ENCODE results near the gene BDKRB2. TPM values are rescaled to one million over a fixed set of nuclear protein-coding genes. Genes with fewer than 3 reads are reported as not detected.

The BDKRB2 gene
- total and polyA plus RNA-seq, 2 of the 8 experiments (the other 6 are each of a cell fraction or from before 2014, with no cell fraction given), result 0.13 to 0.21 TPM

GRCh38 chr14:96216627-96217026, 12.0 kb downstream of the BDKRB2 start (continued):
- no peak for TF ChIP-seq USF2 (IDR thresholded peaks at IDR 0.05; ENCODE audit: low read length)
- no peak for TF ChIP-seq PHF8 (conservative IDR thresholded peaks at IDR 0.05; ENCODE audit: low read depth, low read length)
- no peak for TF ChIP-seq EZH2 (IDR thresholded peaks at IDR 0.05; ENCODE audit: low read depth, low read length, severe bottlenecking)
- no peak for TF ChIP-seq BACH1 (IDR thresholded peaks at IDR 0.05; ENCODE audit: low read length)
- no peak for TF ChIP-seq JUN (IDR thresholded peaks at IDR 0.05; ENCODE audit: low read depth, low read length)

All from H1 (cell line).